IPS-20b (cell line): ENCODE measurements around the gene SETD6.

Experiments used
- H3K27ac ChIP-seq: one replicate; pipeline ENCODE4 v1.5.1; 2013; ENCODE audit warnings: low read length
- H3K27me3 ChIP-seq: 2 replicates; pipeline ENCODE4 v1.6.1; 2013; ENCODE audit warnings: mild to moderate bottlenecking, low read length, inconsistent platforms; ENCODE audit not compliant: insufficient read depth
- H3K36me3 ChIP-seq: 2 replicates; pipeline ENCODE4 v1.6.1; 2013; ENCODE audit warnings: low read depth, mild to moderate bottlenecking, inconsistent platforms, low read length, moderate library complexity; ENCODE audit not compliant: insufficient read depth
- H3K4me1 ChIP-seq: 2 replicates; pipeline ENCODE4 v1.6.1; 2013; ENCODE audit warnings: mild to moderate bottlenecking, control low read depth, inconsistent platforms, low read length, moderate library complexity; ENCODE audit not compliant: insufficient read depth
- H3K4me3 ChIP-seq: 2 replicates; pipeline ENCODE4 v1.5.1; 2013; ENCODE audit warnings: mild to moderate bottlenecking, low read length, inconsistent platforms
- H3K9ac ChIP-seq: 2 replicates; pipeline ENCODE4 v1.6.1; 2013; ENCODE audit warnings: low read depth, mild to moderate bottlenecking, inconsistent platforms, low read length, moderate library complexity
- H3K9me3 ChIP-seq: 2 replicates; pipeline ENCODE4 v1.6.1; 2013; ENCODE audit warnings: mild to moderate bottlenecking, low read depth, low read length, inconsistent platforms; ENCODE audit not compliant: insufficient read depth

SETD6 gene

GRCh38 chr16:58503166-58503862, 12.0 kb upstream of the SETD6 start:
- no peaks in the 10 kb centered on the region for H3K36me3 ChIP-seq
- no peaks in the 10 kb centered on the region; the same call in 1 of the 2 replicates for H3K4me1 ChIP-seq
- no peak overlapping the region for H3K4me3 ChIP-seq
- H3K27ac ChIP-seq, result no peak overlapping the region
- peaks cover 43% of the 10 kb centered on the region for H3K27me3 ChIP-seq
- no peaks in the 10 kb centered on the region for H3K9me3 ChIP-seq
- no peak overlapping the region for H3K9ac ChIP-seq

- Histone ChIP-seq H3K4me3 (no peak overlapping the region), H3K9me3 (no peaks in the 10 kb centered on the region), H3K27ac (no peak overlapping the region), H3K36me3 (no peaks in the 10 kb centered on the region), H3K4me1 (no peaks in the 10 kb centered on the region; the same call in 1 of the 2 replicates), H3K9ac (no peak overlapping the region), H3K27me3 (peaks cover 36% of the 10 kb centered on the region)
Measured at GRCh38 chr16:58503863-58504688, 11.2 kb upstream of the SETD6 start.

- no peaks in the 10 kb centered on the region for H3K9me3 ChIP-seq
- H3K27ac ChIP-seq, result no peak overlapping the region
- H3K27me3 ChIP-seq, result peaks cover 31% of the 10 kb centered on the region
- H3K4me3 ChIP-seq, result no peak overlapping the region
- no peak overlapping the region for H3K9ac ChIP-seq
- peaks cover 11% of the 10 kb centered on the region; the same call in 1 of the 2 replicates for H3K36me3 ChIP-seq
- H3K4me1 ChIP-seq, result no peaks in the 10 kb centered on the region; the same call in 1 of the 2 replicates
Measured at GRCh38 chr16:58506241-58507194, 8.8 kb upstream of the SETD6 start.

GRCh38 chr16:58507195-58507962, 7.9 kb upstream of the SETD6 start:
- H3K9me3 ChIP-seq, result no peaks in the 10 kb centered on the region
- peaks cover 23% of the 10 kb centered on the region for H3K27me3 ChIP-seq
- no peak overlapping the region for H3K27ac ChIP-seq
- H3K4me3 ChIP-seq, result no peak overlapping the region
- H3K36me3 ChIP-seq, result peaks cover 11% of the 10 kb centered on the region; the same call in 1 of the 2 replicates
- H3K4me1 ChIP-seq, result peaks cover 2% of the 10 kb centered on the region; the same call in 1 of the 2 replicates
- no peak overlapping the region for H3K9ac ChIP-seq

- no peak overlapping the region for H3K27ac ChIP-seq
- no peaks in the 10 kb centered on the region for H3K9me3 ChIP-seq
- peaks cover 12% of the 10 kb centered on the region; the same call in 1 of the 2 replicates for H3K36me3 ChIP-seq
- H3K27me3 ChIP-seq, result peaks cover 16% of the 10 kb centered on the region; the same call in 1 of the 2 replicates
- H3K4me1 ChIP-seq, result peaks cover 2% of the 10 kb centered on the region; the same call in 1 of the 2 replicates
- H3K9ac ChIP-seq, result no peak overlapping the region
- no peak overlapping the region for H3K4me3 ChIP-seq
Measured at GRCh38 chr16:58507963-58508670, 7.2 kb upstream of the SETD6 start.

GRCh38 chr16:58508671-58509251, 6.6 kb upstream of the SETD6 start:
- Histone ChIP-seq H3K9ac (no peak overlapping the region), H3K4me3 (no peak overlapping the region)

GRCh38 chr16:58509256-58510096, 5.8 kb upstream of the SETD6 start:
- Histone ChIP-seq H3K27ac (no peak overlapping the region), H3K4me1 (peaks cover 2% of the 10 kb centered on the region; the same call in 1 of the 2 replicates), H3K27me3 (peaks cover 3% of the 10 kb centered on the region; the same call in 1 of the 2 replicates), H3K9ac (no peak overlapping the region), H3K36me3 (peaks cover 16% of the 10 kb centered on the region; the same call in 1 of the 2 replicates), H3K4me3 (no peak overlapping the region), H3K9me3 (no peaks in the 10 kb centered on the region)

More at GRCh38 chr16:58508671-58509251, 6.6 kb upstream of the SETD6 start:
- H3K4me1 ChIP-seq, result peaks cover 2% of the 10 kb centered on the region; the same call in 1 of the 2 replicates
- peaks cover 16% of the 10 kb centered on the region; the same call in 1 of the 2 replicates for H3K36me3 ChIP-seq
- H3K27ac ChIP-seq, result no peak overlapping the region
- no peaks in the 10 kb centered on the region for H3K9me3 ChIP-seq
- peaks cover 10% of the 10 kb centered on the region; the same call in 1 of the 2 replicates for H3K27me3 ChIP-seq

- H3K27me3 ChIP-seq, result no peaks in the 10 kb centered on the region
- H3K36me3 ChIP-seq, result peaks cover 16% of the 10 kb centered on the region; the same call in 1 of the 2 replicates
- no peaks in the 10 kb centered on the region for H3K9me3 ChIP-seq
- no peak overlapping the region for H3K27ac ChIP-seq
- no peak overlapping the region for H3K9ac ChIP-seq
- no peak overlapping the region for H3K4me3 ChIP-seq
- H3K4me1 ChIP-seq, result peaks cover 2% of the 10 kb centered on the region; the same call in 1 of the 2 replicates
Measured at GRCh38 chr16:58510097-58510775, 5.1 kb upstream of the SETD6 start.
